ENCODE results near the gene ZNF319. TPM values are rescaled to one million over a fixed set of nuclear protein-coding genes. Genes with fewer than 3 reads are reported as not detected.

Gene ZNF319
- total and polyA plus RNA-seq, 2 of the 4 experiments (the other 2 are of a cell fraction): 0.90 to 6.3 TPM

GRCh38 chr16:58019866-58020538, 19.5 kb upstream of the ZNF319 start:
- Histone ChIP-seq H3K79me1 (ENCODE audit: low read depth in 1 of 2, low read length in 2 of 2) (no peaks in the 10 kb centered on the region), H4K20me1 (ENCODE audit: insufficient read depth, low read length) (0 out of 2 replicates have a peak, but pooled peaks cover 9% of the 10 kb centered on the region), H3K4ac (ENCODE audit: low read depth, low read length) (no peak overlapping the region), H2BK20ac (ENCODE audit: low read depth, low read length) (no peak overlapping the region), H3K56ac (ENCODE audit: extremely low read depth, insufficient read depth, low read length) (no peak overlapping the region), H2BK5ac (ENCODE audit: low read depth, low read length, poor library complexity, severe bottlenecking) (no peak overlapping the region), H3K9me3 (ENCODE audit: control insufficient read depth, insufficient read depth, low read length) (no peaks in the 10 kb centered on the region), H3K27ac (ENCODE audit: insufficient read depth, low read length) (no peak overlapping the region), H3K23ac (ENCODE audit: low read depth, low read length) (no peak overlapping the region), H3K4me3 (ENCODE audit: insufficient read depth, low read depth, low read length) (no peak overlapping the region), H3K27me3 (ENCODE audit: control insufficient read depth, insufficient read depth, low read length) (peaks cover 8% of the 10 kb centered on the region), H3K14ac (replicated peaks; ENCODE audit: low read depth, low read length) (no peak overlapping the region), H4K5ac (ENCODE audit: low read depth, low read length) (no peak overlapping the region), H3K4me2 (ENCODE audit: low read depth, low read length) (no peak overlapping the region), H2AK9ac (replicated peaks; ENCODE audit: low read depth, low read length, poor library complexity) (no peak overlapping the region), H4K91ac (ENCODE audit: insufficient read depth, low read depth, low read length) (no peak overlapping the region), H3K18ac (ENCODE audit: low read depth, low read length) (no peak overlapping the region), H3K9me1 (ENCODE audit: insufficient read depth, low read length) (peaks cover 8% of the 10 kb centered on the region; the same call in 1 of the 2 replicates), H2AFZ (replicated peaks; ENCODE audit: low read length, poor library complexity) (no peak overlapping the region), H2AK5ac (ENCODE audit: low read depth, low read length) (no peak overlapping the region), H3K9ac (ENCODE audit: low read depth, low read length) (no peak overlapping the region), H2BK15ac (ENCODE audit: low read depth, low read length) (no peak overlapping the region), H3K36me3 (ENCODE audit: control insufficient read depth, insufficient read depth, low read length) (peaks cover 9% of the 10 kb centered on the region), H2BK120ac (ENCODE audit: low read depth, low read length) (no peak overlapping the region), H4K8ac (ENCODE audit: low read depth in 2 of 2, low read length in 2 of 2) (no peak overlapping the region), H3K4me1 (ENCODE audit: control insufficient read depth, insufficient read depth, low read length) (peaks cover 14% of the 10 kb centered on the region)
- in situ Hi-C loops (cut with MboI; ENCODE audit: low sequenced_read_pairs): loop anchor here (5.0 kb wide), 1 partner anchor 107 kb away; the partner anchor contains the start of gene CFAP20
- ATAC-seq (ENCODE audit: low read depth): no peak
- ChIA-PET CTCF (interaction anchor here (0.9 to 1.0 kb wide), 2 partner anchors 102 to 121 kb away, joined by 3 read pairs; no protein-coding TSS in a partner anchor), POLR2A (ENCODE audit: unreplicated experiment) (no interaction called here)
- TF ChIP-seq USF2 (IDR thresholded peaks at IDR 0.05; ENCODE audit: low read depth, low read length) (no peak), NFE2L2 (IDR thresholded peaks at IDR 0.05; ENCODE audit: low read depth, low read length) (no peak), POLR2A (IDR thresholded peaks at IDR 0.05; ENCODE audit: low read depth, low read length) (no peak), RFX5 (IDR thresholded peaks at IDR 0.05; ENCODE audit: low read depth, low read length) (no peak), RCOR1 (IDR thresholded peaks at IDR 0.05; ENCODE audit: insufficient replicate concordance, low read length) (no peak), MAFK (IDR thresholded peaks at IDR 0.05; ENCODE audit: low read depth, low read length) (no peak), ELK1 (IDR thresholded peaks at IDR 0.05; ENCODE audit: borderline replicate concordance, low read depth, low read length) (no peak), CHD1 (IDR thresholded peaks at IDR 0.05; ENCODE audit: low read depth, low read length) (no peak), CEBPB (IDR thresholded peaks at IDR 0.05; ENCODE audit: low read depth, low read length) (no peak), MXI1 (IDR thresholded peaks at IDR 0.05; ENCODE audit: borderline replicate concordance, low read depth, low read length) (no peak), RAD21 (IDR thresholded peaks at IDR 0.05; ENCODE audit: low read length) (no peak), SMC3 (IDR thresholded peaks at IDR 0.05; ENCODE audit: low read depth, low read length) (no peak), BHLHE40 (IDR thresholded peaks at IDR 0.05; ENCODE audit: low read depth, low read length) (no peak), CTCF (conservative IDR thresholded peaks at IDR 0.05; ENCODE audit: low read depth, low read length) (no peak)
- no TSS peak for BruUV-seq (replicated peaks)
- no peak for DNase-seq
- intact Hi-C loops (cut with micrococcal nuclease): loop anchor here (1.0 to 5.0 kb wide), 4 partner anchors 102 to 467 kb away; partner anchors contain the start of gene CSNK2A2
- dilution Hi-C loops (cut with HindIII; ENCODE audit: low sequenced_read_pairs, unreplicated experiment): no loop called here
- 100% methylated on average over 1 of the region's 8 CpGs; no CpG with 5 or more reads in 1 of the 2 experiments for WGBS, 2 experiments (ENCODE audit: extremely low coverage in 2 of 2, insufficient read length in 1 of 2)
